Right atrium auricular region (tissue), 2 donors: Measurements from ENCODE around the gene ICE2. TPM values are rescaled to one million over a fixed set of nuclear protein-coding genes. Genes with fewer than 3 reads are reported as not detected.
A peak's percentile ranks its signal among the peaks of the same experiment; 100 is the strongest.

Experiments used
- DNase-seq: peaks from one replicate; pipeline ENCODE4 v3.0.0-alpha.2; 2019; ENCODE audit warnings: low spot score
- H3K27ac ChIP-seq, 2 donors: fragments of 200-600 bp; sonication (generic); 1 replicate in 1 of 2; 2 replicates in 1 of 2; pipeline ENCODE4 v1.5.1; 2016 to 2019
- H3K27me3 ChIP-seq, 2 donors: fragments of 200-600 bp; sonication (generic); one replicate each; pipeline versions ENCODE4 v1.5.1 to v1.6.0; 2017 to 2019
- H3K36me3 ChIP-seq: fragments of 200-600 bp; sonication (generic); one replicate; pipeline ENCODE4 v1.5.1; 2016
- H3K4me1 ChIP-seq, 2 donors: fragments of 200-600 bp; sonication (generic); one replicate each; pipeline versions ENCODE4 v1.5.1 to v1.6.0; 2017 to 2019
- H3K4me3 ChIP-seq, 2 donors: fragments of 200-600 bp; sonication (generic); 1 replicate in 1 of 2; 2 replicates in 1 of 2; pipeline ENCODE4 v1.5.1; 2017 to 2019; ENCODE audit warnings: mild to moderate bottlenecking in 1 of 2, moderate library complexity in 1 of 2
- H3K9me3 ChIP-seq, 2 donors: fragments of 200-600 bp; sonication (generic); one replicate each; pipeline ENCODE4 v1.5.1; 2019
- total RNA-seq, 2 donors: library from RNA; depleted of rRNA; stranded (reverse); fragments of >200 nt; gene quantifications; one replicate each; pipeline ENCODE4 v1.1.0, GENCODE V29; 2016
- TF ChIP-seq, protein P1 (sequence below), 2 donors: fragments of 200-600 bp; sonication (generic); IDR thresholded peaks; one replicate each; pipeline ENCODE4 v1.5.1; 2019; ENCODE audit warnings: antibody characterized with exemption in 2 of 2

Gene ICE2
- total RNA-seq, 2 donors from 2014 or later: 10.6 to 12.6 TPM

DNA sequence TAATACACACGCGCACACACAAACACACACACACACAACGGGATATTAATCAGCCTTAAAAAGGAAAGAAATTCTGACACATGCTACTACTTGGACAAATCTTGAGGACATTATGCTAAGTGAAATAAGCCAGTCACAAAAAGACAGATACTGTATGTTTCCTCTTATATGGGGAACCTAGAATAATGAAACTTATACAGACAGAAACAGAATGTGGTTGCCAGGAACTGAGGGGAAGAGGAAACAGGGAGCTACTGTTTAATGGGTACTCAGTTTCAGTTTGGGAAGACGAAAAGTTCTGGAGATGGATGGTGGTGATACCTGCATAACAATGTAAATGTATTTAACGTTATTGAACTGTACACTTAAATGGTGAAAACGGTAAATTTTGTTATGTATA, 20.2 kb downstream of the ICE2 start:
- no peak overlapping the region for H3K27ac ChIP-seq
- peaks cover 20% of the 10 kb centered on the region for H3K36me3 ChIP-seq
- DNase-seq: no peak
- TF ChIP-seq, protein P1, sequence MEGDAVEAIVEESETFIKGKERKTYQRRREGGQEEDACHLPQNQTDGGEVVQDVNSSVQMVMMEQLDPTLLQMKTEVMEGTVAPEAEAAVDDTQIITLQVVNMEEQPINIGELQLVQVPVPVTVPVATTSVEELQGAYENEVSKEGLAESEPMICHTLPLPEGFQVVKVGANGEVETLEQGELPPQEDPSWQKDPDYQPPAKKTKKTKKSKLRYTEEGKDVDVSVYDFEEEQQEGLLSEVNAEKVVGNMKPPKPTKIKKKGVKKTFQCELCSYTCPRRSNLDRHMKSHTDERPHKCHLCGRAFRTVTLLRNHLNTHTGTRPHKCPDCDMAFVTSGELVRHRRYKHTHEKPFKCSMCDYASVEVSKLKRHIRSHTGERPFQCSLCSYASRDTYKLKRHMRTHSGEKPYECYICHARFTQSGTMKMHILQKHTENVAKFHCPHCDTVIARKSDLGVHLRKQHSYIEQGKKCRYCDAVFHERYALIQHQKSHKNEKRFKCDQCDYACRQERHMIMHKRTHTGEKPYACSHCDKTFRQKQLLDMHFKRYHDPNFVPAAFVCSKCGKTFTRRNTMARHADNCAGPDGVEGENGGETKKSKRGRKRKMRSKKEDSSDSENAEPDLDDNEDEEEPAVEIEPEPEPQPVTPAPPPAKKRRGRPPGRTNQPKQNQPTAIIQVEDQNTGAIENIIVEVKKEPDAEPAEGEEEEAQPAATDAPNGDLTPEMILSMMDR (IDR thresholded peaks at IDR 0.05): no peak
- H3K4me3 ChIP-seq: no peak overlapping the region
- H3K9me3 ChIP-seq: no peaks in the 10 kb centered on the region
- no peaks in the 10 kb centered on the region for H3K27me3 ChIP-seq
- H3K4me1 ChIP-seq: no peaks in the 10 kb centered on the region

DNA sequence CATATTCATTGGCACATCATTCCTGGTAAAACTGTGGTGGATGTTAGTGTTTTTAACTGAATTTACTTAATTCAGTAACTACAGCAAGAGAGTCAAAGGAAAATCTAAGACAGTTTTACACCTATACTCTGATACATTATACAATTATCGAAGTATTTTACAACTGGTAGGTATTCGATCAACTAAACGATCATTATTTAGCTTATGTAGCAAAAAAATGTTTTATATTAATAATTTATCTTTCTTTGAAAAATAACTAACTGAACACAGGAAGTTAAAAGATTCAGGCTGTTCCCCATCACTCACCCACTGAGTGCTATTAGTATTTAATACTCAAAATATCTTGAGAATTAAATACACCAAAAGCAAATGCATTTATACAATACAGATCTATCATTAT, 21.0 kb downstream of the ICE2 start:
- no peak overlapping the region for H3K27ac ChIP-seq
- no peaks in the 10 kb centered on the region for H3K9me3 ChIP-seq
- H3K27me3 ChIP-seq: no peaks in the 10 kb centered on the region
- H3K4me3 ChIP-seq: no peak overlapping the region
- no peaks in the 10 kb centered on the region for H3K4me1 ChIP-seq
- TF ChIP-seq, protein P1 (IDR thresholded peaks at IDR 0.05): no peak
- H3K36me3 ChIP-seq: peaks cover 26% of the 10 kb centered on the region
- DNase-seq: no peak

DNA sequence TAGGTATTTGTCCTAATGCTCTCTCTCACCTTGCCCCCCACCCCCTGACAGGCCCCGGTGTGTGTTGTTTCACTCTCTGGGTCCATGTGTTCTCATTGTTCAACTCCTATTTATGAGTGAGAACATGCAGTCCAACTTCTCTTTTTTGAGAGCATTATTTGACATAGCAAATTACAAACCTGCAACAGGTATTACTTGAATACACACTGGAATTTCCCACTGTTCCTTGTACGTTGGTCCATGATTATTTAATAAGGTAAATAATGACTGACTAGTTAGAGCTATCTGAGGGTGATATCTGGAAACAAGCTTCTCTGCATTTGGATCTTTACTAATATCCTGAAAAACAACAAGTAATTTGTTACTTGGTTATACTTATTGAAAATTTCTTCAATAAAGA, 24.1 kb downstream of the ICE2 start:
- no peaks in the 10 kb centered on the region for H3K4me1 ChIP-seq
- no peak overlapping the region for H3K4me3 ChIP-seq
- no peaks in the 10 kb centered on the region for H3K9me3 ChIP-seq
- TF ChIP-seq, protein P1 (IDR thresholded peaks at IDR 0.05): no peak
- H3K27ac ChIP-seq: no peak overlapping the region
- no peak for DNase-seq
- H3K36me3 ChIP-seq: peaks cover 24% of the 10 kb centered on the region
- no peaks in the 10 kb centered on the region for H3K27me3 ChIP-seq

DNA sequence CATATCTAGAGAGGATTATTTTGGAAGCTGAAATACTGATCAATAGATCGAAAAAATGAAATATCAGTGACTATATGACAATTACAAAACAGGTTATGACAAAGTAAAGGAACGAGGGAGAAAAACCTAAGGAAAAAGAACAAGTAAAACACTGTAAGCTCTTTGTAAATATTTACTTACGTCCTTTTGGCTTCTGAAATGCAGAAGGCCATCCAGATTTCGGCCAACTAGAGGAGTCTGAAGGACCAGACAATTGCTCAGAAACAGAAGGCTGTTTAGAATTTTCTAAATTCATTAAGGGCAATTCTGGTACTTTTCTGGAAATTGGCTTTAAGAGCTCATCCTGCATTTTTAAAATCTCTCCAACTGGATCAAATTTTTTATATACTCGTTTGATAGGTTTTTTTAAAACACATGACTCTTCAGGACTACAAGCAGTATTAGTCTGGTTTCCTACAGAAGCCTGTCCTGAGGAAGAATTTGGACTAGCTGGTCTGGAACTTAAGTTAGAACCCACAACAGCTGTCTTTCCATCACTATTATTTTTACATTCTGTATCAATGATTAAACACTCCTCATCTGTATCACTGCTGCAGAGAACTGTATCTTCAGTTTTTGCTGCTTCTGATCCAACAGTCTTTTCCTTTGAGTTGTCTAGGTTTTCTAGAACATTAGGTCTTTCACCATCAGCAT, 30.1 kb downstream of the ICE2 start:
- no peak overlapping the region for H3K4me3 ChIP-seq
- DNase-seq: no peak

DNA sequence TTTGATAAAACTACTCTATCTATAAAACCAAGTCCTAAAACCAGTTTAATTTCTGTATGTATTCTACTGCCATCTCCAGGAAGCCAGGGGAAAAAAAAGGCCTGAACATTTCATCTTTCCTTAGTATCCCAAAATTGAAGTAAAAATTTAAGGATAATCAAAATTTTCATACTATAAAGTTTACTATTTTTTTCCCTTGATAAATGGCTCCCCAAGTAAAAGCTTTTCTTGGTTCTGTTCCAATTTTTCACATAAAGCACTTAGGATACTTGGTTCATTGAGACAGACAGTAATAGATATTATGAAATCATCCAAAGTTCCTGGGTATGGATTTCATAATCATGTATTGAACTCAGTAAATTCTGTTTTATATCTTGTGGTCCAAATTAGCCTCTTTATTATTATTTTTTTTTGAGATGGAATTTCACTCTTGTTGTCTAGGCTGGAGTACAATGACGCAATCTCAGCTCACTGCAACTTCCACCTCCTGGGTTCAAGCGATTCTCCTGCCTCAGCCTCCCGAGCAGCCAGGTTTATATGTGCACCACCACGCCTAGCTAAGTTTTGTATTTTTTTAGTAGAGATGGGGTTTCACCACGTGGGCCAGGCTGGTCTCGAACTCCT, 34.5 kb downstream of the ICE2 start:
- Histone ChIP-seq H3K4me3 (no peak overlapping the region), H3K27me3 (no peaks in the 10 kb centered on the region), H3K4me1 (no peaks in the 10 kb centered on the region), H3K27ac (no peak overlapping the region), H3K36me3 (peaks cover 21% of the 10 kb centered on the region), H3K9me3 (no peaks in the 10 kb centered on the region)
- DNase-seq: no peak
- TF ChIP-seq, protein P1 (IDR thresholded peaks at IDR 0.05): peak; percentile 39 to 76

More for the DNA sequence above, 30.1 kb downstream of the ICE2 start:
- Histone ChIP-seq H3K27ac (no peak overlapping the region), H3K4me1 (no peaks in the 10 kb centered on the region), H3K27me3 (no peaks in the 10 kb centered on the region), H3K9me3 (no peaks in the 10 kb centered on the region), H3K36me3 (peaks cover 25% of the 10 kb centered on the region)
- TF ChIP-seq, protein P1 (IDR thresholded peaks at IDR 0.05): no peak
